Thyroid gland (tissue), 4 donors: ENCODE data around the gene AGFG2.

ENCODE experiments used
- POLR2A ChIP-seq, 2 donors: fragments of 450-650 bp; IDR thresholded peaks; one replicate each; pipeline ENCODE4 v1.6.1; 2017; ENCODE audit warnings: antibody characterized with exemption in 2 of 2, mild to moderate bottlenecking in 2 of 2, moderate library complexity in 1 of 2
- TF ChIP-seq, protein P1 (sequence below), 6 experiments: fragments of 200-600 bp in 3 of 6; fragments of 450-650 bp in 3 of 6; sonication (generic) in 3 of 6; IDR thresholded peaks; one replicate each; pipeline ENCODE4 v1.5.1; 2016 to 2019; ENCODE audit warnings: antibody characterized with exemption in 6 of 6, mild to moderate bottlenecking in 2 of 6, inconsistent platforms in 1 of 6, moderate library complexity in 1 of 6

GRCh38 chr7:100562195-100563099 is 23.4 kb downstream of the AGFG2 start:
- TF ChIP-seq, protein P1, sequence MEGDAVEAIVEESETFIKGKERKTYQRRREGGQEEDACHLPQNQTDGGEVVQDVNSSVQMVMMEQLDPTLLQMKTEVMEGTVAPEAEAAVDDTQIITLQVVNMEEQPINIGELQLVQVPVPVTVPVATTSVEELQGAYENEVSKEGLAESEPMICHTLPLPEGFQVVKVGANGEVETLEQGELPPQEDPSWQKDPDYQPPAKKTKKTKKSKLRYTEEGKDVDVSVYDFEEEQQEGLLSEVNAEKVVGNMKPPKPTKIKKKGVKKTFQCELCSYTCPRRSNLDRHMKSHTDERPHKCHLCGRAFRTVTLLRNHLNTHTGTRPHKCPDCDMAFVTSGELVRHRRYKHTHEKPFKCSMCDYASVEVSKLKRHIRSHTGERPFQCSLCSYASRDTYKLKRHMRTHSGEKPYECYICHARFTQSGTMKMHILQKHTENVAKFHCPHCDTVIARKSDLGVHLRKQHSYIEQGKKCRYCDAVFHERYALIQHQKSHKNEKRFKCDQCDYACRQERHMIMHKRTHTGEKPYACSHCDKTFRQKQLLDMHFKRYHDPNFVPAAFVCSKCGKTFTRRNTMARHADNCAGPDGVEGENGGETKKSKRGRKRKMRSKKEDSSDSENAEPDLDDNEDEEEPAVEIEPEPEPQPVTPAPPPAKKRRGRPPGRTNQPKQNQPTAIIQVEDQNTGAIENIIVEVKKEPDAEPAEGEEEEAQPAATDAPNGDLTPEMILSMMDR (IDR thresholded peaks at IDR 0.05): no peak
- no peak for TF ChIP-seq POLR2A (IDR thresholded peaks at IDR 0.05)
